GM12878 (cell line): ENCODE results near the gene EEF1G. TPM values are rescaled to one million over a fixed set of nuclear protein-coding genes. Genes with fewer than 3 reads are reported as not detected.

Source experiments
- IKZF1 ChIP-seq: fragments of 450-650 bp; conservative IDR thresholded peaks from 2 replicates; pipeline ENCODE4 v1.6.1; 2017; ENCODE audit warnings: antibody characterized with exemption, mild to moderate bottlenecking
- LARP7 ChIP-seq: fragments of 450-650 bp; IDR thresholded peaks from 2 replicates; pipeline ENCODE4 v1.6.1; 2017; ENCODE audit warnings: mild to moderate bottlenecking
- MTA3 ChIP-seq: IDR thresholded peaks from 2 replicates; pipeline ENCODE4 v1.6.1; 2012; ENCODE audit warnings: low read length, inconsistent platforms, borderline replicate concordance
- POLR2AphosphoS5 ChIP-seq: IDR thresholded peaks from 2 replicates; pipeline ENCODE4 v1.6.1; 2011; ENCODE audit warnings: mild to moderate bottlenecking, low read length, inconsistent platforms
- RAD21 ChIP-seq: IDR thresholded peaks from 2 replicates; pipeline ENCODE4 v1.6.1; 2011; ENCODE audit warnings: mild to moderate bottlenecking, low read depth, low read length, moderate library complexity; ENCODE audit not compliant: insufficient read depth
- RAD51 ChIP-seq: fragments of 450-650 bp; IDR thresholded peaks from 2 replicates; pipeline ENCODE4 v1.6.1; 2016; ENCODE audit warnings: moderate library complexity, mild to moderate bottlenecking, inconsistent platforms
- SIX5 ChIP-seq: IDR thresholded peaks from 2 replicates; pipeline ENCODE4 v1.6.1; 2011; ENCODE audit warnings: mild to moderate bottlenecking, low read depth, low read length, moderate library complexity; ENCODE audit not compliant: severe bottlenecking
- SP1 ChIP-seq: IDR thresholded peaks from one replicate; pipeline ENCODE4 v1.6.1; 2011; ENCODE audit warnings: low read depth, low read length
- SREBF1 ChIP-seq: IDR thresholded peaks from 2 replicates; pipeline ENCODE4 v1.6.1; 2012; ENCODE audit warnings: mild to moderate bottlenecking, low read length
- STAT3 ChIP-seq: IDR thresholded peaks from 2 replicates; pipeline ENCODE4 v1.6.1; 2011; ENCODE audit warnings: low read depth, low read length, improper control_type of control experiment
- SUZ12 ChIP-seq: fragments of 200-600 bp; sonication (generic); IDR thresholded peaks from one replicate; pipeline ENCODE4 v1.6.1; 2018; ENCODE audit warnings: antibody characterized with exemption, mild to moderate bottlenecking; ENCODE audit not compliant: unreplicated experiment
- polyA plus RNA-seq, 11 experiments: library from polyadenylated mRNA; depleted of rRNA in 4 of 11; unstranded in 6 of 11; stranded (reverse) in 5 of 11; fragments of >200 nt; fragmentation: Nextera tagmentation in 4 of 11; fragmentation: Illumina TruSeq in 1 of 11; extraction: Ambion mirVana in 4 of 11; extraction: Trizol in 1 of 11; gene quantifications; 1 replicate in 1 of 11; 2 replicates in 10 of 11; pipeline versions ENCODE4 v1.2.1 to v1.2.3, GENCODE V29; 2011 to 2016; ENCODE audit warnings: inconsistent platforms in 2 of 11, missing spikeins in 2 of 11, low read depth in 1 of 11
- total RNA-seq, 4 experiments: library from RNA; depleted of rRNA in 3 of 4; stranded (reverse); fragments of >200 nt in 3 of 4; fragmentation: Illumina TruSeq in 1 of 4; extraction: Trizol in 1 of 4; gene quantifications; 2 replicates each; pipeline versions ENCODE4 v1.2.1 to v1.2.3, GENCODE V29; 2013 to 2021
- TF ChIP-seq, protein P1 (sequence below): IDR thresholded peaks from 2 replicates; pipeline ENCODE4 v1.6.1; 2012; ENCODE audit warnings: improper control_type of control experiment, low read depth, low read length; ENCODE audit not compliant: insufficient replicate concordance
- TF ChIP-seq, protein P2 (sequence below): IDR thresholded peaks from 2 replicates; pipeline ENCODE4 v1.6.1; 2011; ENCODE audit warnings: borderline replicate concordance, low read depth, mild to moderate bottlenecking, moderate library complexity, mixed read lengths, low read length; ENCODE audit not compliant: insufficient read depth; ENCODE audit errors: extremely low read length
- TF ChIP-seq, protein P3 (sequence below): IDR thresholded peaks from 2 replicates; pipeline ENCODE4 v1.6.1; 2012; ENCODE audit warnings: low read depth, low read length, improper control_type of control experiment
- TF ChIP-seq, protein P4 (sequence below): fragments of 450-650 bp; IDR thresholded peaks from 2 replicates; pipeline ENCODE4 v1.6.1; 2017; ENCODE audit warnings: mild to moderate bottlenecking, moderate library complexity
- TF ChIP-seq, protein P5 (sequence below): IDR thresholded peaks from 2 replicates; pipeline ENCODE4 v1.6.1; 2011; ENCODE audit warnings: borderline replicate concordance, low read depth, mild to moderate bottlenecking, moderate library complexity, low read length; ENCODE audit not compliant: insufficient read depth, poor library complexity, severe bottlenecking

EEF1G gene
- total and polyA plus RNA-seq, 10 of the 15 experiments (the other 5 are each of a cell fraction or from before 2014, with no cell fraction given): 850 to 2,739 (median 2,277) TPM

DNA sequence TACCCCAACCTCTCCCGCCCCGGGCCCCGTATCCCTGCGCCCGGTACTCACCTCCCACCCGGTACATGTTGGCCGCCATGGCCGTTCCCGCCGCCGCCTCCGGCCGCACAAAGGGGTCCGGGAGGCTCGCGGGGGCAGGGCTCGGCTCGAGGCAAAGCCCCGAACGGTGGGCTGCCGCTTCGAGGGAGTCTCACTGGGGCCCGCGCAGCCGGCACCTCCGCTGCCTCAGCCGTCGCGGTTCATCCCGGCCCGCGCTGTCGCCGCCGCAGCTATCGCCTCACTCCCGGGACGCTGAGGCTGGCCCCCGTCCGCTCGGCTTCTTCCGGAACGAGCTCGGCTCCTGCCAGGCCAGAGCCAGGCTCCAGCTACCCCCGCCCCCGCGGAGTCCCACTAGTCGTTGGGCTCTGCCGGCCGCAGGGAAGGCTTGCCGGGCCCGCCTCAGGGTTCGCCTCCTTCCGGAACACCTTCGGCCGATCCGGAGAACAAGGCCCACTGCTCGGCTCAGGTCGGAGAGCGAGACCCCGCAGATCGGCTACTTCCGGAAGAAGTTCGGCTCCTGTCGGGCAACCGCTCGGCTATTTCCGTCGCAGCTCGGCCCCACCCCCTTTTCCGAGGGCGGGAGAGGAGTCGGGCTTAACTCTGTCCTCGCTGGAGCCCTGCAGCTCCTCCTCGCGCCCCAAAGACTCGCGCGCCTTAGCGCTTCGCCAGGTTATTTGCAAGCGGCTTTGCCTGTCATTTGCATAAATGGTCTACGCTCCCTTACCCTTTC, 27.9 kb upstream of the EEF1G start, which contains the start of gene MTA2 (continued):
- TF ChIP-seq, protein P1, sequence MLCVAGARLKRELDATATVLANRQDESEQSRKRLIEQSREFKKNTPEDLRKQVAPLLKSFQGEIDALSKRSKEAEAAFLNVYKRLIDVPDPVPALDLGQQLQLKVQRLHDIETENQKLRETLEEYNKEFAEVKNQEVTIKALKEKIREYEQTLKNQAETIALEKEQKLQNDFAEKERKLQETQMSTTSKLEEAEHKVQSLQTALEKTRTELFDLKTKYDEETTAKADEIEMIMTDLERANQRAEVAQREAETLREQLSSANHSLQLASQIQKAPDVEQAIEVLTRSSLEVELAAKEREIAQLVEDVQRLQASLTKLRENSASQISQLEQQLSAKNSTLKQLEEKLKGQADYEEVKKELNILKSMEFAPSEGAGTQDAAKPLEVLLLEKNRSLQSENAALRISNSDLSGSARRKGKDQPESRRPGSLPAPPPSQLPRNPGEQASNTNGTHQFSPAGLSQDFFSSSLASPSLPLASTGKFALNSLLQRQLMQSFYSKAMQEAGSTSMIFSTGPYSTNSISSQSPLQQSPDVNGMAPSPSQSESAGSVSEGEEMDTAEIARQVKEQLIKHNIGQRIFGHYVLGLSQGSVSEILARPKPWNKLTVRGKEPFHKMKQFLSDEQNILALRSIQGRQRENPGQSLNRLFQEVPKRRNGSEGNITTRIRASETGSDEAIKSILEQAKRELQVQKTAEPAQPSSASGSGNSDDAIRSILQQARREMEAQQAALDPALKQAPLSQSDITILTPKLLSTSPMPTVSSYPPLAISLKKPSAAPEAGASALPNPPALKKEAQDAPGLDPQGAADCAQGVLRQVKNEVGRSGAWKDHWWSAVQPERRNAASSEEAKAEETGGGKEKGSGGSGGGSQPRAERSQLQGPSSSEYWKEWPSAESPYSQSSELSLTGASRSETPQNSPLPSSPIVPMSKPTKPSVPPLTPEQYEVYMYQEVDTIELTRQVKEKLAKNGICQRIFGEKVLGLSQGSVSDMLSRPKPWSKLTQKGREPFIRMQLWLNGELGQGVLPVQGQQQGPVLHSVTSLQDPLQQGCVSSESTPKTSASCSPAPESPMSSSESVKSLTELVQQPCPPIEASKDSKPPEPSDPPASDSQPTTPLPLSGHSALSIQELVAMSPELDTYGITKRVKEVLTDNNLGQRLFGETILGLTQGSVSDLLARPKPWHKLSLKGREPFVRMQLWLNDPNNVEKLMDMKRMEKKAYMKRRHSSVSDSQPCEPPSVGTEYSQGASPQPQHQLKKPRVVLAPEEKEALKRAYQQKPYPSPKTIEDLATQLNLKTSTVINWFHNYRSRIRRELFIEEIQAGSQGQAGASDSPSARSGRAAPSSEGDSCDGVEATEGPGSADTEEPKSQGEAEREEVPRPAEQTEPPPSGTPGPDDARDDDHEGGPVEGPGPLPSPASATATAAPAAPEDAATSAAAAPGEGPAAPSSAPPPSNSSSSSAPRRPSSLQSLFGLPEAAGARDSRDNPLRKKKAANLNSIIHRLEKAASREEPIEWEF: no peak
- TF ChIP-seq MTA3 (no peak), SP1 (no peak), RAD51 (no peak), LARP7 (peak; percentile 94), POLR2AphosphoS5 (0 out of 2 replicates have a peak, but pooled peaks have one; percentile 31), IKZF1 (0 out of 2 replicates have a peak, but pooled peaks have one; percentile 51), SUZ12 (no peak), SIX5 (no peak), SREBF1 (no peak), STAT3 (no peak), RAD21 (no peak)
- TF ChIP-seq, protein P2, sequence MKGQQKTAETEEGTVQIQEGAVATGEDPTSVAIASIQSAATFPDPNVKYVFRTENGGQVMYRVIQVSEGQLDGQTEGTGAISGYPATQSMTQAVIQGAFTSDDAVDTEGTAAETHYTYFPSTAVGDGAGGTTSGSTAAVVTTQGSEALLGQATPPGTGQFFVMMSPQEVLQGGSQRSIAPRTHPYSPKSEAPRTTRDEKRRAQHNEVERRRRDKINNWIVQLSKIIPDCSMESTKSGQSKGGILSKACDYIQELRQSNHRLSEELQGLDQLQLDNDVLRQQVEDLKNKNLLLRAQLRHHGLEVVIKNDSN: no peak
- TF ChIP-seq, protein P3, sequence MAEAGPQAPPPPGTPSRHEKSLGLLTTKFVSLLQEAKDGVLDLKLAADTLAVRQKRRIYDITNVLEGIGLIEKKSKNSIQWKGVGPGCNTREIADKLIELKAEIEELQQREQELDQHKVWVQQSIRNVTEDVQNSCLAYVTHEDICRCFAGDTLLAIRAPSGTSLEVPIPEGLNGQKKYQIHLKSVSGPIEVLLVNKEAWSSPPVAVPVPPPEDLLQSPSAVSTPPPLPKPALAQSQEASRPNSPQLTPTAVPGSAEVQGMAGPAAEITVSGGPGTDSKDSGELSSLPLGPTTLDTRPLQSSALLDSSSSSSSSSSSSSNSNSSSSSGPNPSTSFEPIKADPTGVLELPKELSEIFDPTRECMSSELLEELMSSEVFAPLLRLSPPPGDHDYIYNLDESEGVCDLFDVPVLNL: 0 out of 2 replicates have a peak, but pooled peaks have one; percentile 23
- TF ChIP-seq, protein P4, sequence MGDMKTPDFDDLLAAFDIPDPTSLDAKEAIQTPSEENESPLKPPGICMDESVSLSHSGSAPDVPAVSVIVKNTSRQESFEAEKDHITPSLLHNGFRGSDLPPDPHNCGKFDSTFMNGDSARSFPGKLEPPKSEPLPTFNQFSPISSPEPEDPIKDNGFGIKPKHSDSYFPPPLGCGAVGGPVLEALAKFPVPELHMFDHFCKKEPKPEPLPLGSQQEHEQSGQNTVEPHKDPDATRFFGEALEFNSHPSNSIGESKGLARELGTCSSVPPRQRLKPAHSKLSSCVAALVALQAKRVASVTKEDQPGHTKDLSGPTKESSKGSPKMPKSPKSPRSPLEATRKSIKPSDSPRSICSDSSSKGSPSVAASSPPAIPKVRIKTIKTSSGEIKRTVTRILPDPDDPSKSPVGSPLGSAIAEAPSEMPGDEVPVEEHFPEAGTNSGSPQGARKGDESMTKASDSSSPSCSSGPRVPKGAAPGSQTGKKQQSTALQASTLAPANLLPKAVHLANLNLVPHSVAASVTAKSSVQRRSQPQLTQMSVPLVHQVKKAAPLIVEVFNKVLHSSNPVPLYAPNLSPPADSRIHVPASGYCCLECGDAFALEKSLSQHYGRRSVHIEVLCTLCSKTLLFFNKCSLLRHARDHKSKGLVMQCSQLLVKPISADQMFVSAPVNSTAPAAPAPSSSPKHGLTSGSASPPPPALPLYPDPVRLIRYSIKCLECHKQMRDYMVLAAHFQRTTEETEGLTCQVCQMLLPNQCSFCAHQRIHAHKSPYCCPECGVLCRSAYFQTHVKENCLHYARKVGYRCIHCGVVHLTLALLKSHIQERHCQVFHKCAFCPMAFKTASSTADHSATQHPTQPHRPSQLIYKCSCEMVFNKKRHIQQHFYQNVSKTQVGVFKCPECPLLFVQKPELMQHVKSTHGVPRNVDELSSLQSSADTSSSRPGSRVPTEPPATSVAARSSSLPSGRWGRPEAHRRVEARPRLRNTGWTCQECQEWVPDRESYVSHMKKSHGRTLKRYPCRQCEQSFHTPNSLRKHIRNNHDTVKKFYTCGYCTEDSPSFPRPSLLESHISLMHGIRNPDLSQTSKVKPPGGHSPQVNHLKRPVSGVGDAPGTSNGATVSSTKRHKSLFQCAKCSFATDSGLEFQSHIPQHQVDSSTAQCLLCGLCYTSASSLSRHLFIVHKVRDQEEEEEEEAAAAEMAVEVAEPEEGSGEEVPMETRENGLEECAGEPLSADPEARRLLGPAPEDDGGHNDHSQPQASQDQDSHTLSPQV: no peak
- TF ChIP-seq, protein P5, sequence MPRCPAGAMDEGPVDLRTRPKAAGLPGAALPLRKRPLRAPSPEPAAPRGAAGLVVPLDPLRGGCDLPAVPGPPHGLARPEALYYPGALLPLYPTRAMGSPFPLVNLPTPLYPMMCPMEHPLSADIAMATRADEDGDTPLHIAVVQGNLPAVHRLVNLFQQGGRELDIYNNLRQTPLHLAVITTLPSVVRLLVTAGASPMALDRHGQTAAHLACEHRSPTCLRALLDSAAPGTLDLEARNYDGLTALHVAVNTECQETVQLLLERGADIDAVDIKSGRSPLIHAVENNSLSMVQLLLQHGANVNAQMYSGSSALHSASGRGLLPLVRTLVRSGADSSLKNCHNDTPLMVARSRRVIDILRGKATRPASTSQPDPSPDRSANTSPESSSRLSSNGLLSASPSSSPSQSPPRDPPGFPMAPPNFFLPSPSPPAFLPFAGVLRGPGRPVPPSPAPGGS: peak; percentile 18
